Measurements from ENCODE around the gene KAZN. TPM values are rescaled to one million over a fixed set of nuclear protein-coding genes. Genes with fewer than 3 reads are reported as not detected.

Gene KAZN
- total RNA-seq, 1 donor from 2014 or later: 2.8 TPM

DNA sequence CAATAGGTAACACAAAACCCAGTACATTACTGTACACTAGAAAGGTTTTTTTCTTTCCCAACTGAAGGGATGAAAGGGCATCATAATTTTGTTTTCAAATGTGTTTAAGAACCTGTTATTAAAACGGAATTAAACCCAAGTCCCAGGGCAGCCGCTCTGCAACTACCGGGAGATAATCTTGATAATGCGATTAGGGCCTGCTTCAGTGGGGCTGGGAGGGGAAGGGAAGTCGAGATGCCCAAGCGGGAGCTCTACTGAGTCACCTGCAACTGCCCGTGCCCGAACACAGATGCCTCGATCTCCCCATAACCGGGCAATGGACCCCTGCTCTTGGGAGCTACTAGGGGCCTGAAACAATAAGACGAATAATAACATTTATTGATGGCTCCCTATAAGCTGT is 61.4 kb downstream of the KAZN start:
- no peak for DNase-seq (ENCODE audit: low read depth)
- Histone ChIP-seq H3K27me3 (ENCODE audit: control insufficient read depth, insufficient read depth, low read length) (no peaks in the 10 kb centered on the region), H3K4me3 (ENCODE audit: low read depth, low read length) (no peak overlapping the region), H3K36me3 (ENCODE audit: control insufficient read depth, insufficient read depth, low read length) (no peaks in the 10 kb centered on the region)
- TF ChIP-seq, protein P1, sequence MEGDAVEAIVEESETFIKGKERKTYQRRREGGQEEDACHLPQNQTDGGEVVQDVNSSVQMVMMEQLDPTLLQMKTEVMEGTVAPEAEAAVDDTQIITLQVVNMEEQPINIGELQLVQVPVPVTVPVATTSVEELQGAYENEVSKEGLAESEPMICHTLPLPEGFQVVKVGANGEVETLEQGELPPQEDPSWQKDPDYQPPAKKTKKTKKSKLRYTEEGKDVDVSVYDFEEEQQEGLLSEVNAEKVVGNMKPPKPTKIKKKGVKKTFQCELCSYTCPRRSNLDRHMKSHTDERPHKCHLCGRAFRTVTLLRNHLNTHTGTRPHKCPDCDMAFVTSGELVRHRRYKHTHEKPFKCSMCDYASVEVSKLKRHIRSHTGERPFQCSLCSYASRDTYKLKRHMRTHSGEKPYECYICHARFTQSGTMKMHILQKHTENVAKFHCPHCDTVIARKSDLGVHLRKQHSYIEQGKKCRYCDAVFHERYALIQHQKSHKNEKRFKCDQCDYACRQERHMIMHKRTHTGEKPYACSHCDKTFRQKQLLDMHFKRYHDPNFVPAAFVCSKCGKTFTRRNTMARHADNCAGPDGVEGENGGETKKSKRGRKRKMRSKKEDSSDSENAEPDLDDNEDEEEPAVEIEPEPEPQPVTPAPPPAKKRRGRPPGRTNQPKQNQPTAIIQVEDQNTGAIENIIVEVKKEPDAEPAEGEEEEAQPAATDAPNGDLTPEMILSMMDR (IDR thresholded peaks at IDR 0.05; ENCODE audit: insufficient read depth, low read length, poor library complexity, severe bottlenecking): no peak

- no peak for DNase-seq (ENCODE audit: low read depth)
- H3K4me3 ChIP-seq (ENCODE audit: low read depth, low read length): no peak overlapping the region
- TF ChIP-seq, protein P1 (IDR thresholded peaks at IDR 0.05; ENCODE audit: insufficient read depth, low read length, poor library complexity, severe bottlenecking): no peak
Measured at GRCh38 chr1:14660801-14661200, 62.3 kb downstream of the KAZN start.

GRCh38 chr1:14661222-14661621 is 62.7 kb downstream of the KAZN start:
- H3K27me3 ChIP-seq (ENCODE audit: control insufficient read depth, insufficient read depth, low read length): no peaks in the 10 kb centered on the region
- TF ChIP-seq, protein P1 (IDR thresholded peaks at IDR 0.05; ENCODE audit: insufficient read depth, low read length, poor library complexity, severe bottlenecking): no peak
- DNase-seq (ENCODE audit: low read depth): no peak
- no peaks in the 10 kb centered on the region for H3K36me3 ChIP-seq (ENCODE audit: control insufficient read depth, insufficient read depth, low read length)
- no peak overlapping the region for H3K4me3 ChIP-seq (ENCODE audit: low read depth, low read length)

More at GRCh38 chr1:14660801-14661200, 62.3 kb downstream of the KAZN start:
- Histone ChIP-seq H3K36me3 (ENCODE audit: control insufficient read depth, insufficient read depth, low read length) (no peaks in the 10 kb centered on the region), H3K27me3 (ENCODE audit: control insufficient read depth, insufficient read depth, low read length) (no peaks in the 10 kb centered on the region)

DNA sequence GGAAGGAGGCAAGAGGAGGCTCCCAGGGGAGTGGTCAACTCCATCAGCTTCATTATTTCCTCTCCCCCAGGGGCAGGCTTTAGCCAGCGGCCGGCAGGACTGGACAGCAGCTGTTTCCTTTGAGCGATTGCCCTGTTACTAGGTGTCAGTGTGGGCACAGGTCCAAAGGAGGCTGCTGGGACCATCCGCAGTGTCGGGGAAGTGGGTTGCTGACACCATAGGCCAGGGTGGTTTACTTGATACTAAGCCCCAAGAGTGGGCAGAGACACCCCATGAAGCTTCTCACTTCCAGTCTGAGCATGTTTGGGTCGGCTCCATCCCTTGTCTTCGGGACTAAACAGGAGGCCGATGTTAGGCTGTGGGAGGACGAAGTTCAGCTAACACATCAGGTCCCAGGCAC is 63.6 kb downstream of the KAZN start:
- no peaks in the 10 kb centered on the region for H3K36me3 ChIP-seq (ENCODE audit: control insufficient read depth, insufficient read depth, low read length)
- no peak for DNase-seq (ENCODE audit: low read depth)
- TF ChIP-seq, protein P1 (IDR thresholded peaks at IDR 0.05; ENCODE audit: insufficient read depth, low read length, poor library complexity, severe bottlenecking): no peak
- no peaks in the 10 kb centered on the region for H3K27me3 ChIP-seq (ENCODE audit: control insufficient read depth, insufficient read depth, low read length)
- H3K4me3 ChIP-seq (ENCODE audit: low read depth, low read length): no peak overlapping the region

DNA sequence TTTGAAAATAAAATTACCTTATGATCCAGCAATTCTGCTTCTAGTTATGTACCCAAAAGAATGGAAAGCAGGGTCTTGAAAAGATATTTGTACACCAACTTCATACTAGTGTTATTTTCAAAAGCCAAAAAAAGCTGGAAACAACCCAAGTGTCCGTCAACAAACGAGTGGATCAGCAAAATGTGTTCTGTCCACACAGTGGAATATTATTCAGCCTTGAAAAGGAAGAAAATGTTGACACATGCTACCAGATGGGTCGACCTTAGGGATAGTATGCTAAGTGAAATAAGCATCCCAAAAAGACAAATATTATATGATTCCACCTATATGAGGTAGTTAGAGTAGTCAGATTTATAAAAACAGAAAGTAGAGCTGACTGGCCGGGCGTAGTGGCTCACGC is 65.3 kb downstream of the KAZN start:
- Histone ChIP-seq H3K4me3 (ENCODE audit: low read depth, low read length) (no peak overlapping the region), H3K27me3 (ENCODE audit: control insufficient read depth, insufficient read depth, low read length) (no peaks in the 10 kb centered on the region), H3K36me3 (ENCODE audit: control insufficient read depth, insufficient read depth, low read length) (no peaks in the 10 kb centered on the region)
- DNase-seq (ENCODE audit: low read depth): no peak
- TF ChIP-seq, protein P1 (IDR thresholded peaks at IDR 0.05; ENCODE audit: insufficient read depth, low read length, poor library complexity, severe bottlenecking): no peak

DNA sequence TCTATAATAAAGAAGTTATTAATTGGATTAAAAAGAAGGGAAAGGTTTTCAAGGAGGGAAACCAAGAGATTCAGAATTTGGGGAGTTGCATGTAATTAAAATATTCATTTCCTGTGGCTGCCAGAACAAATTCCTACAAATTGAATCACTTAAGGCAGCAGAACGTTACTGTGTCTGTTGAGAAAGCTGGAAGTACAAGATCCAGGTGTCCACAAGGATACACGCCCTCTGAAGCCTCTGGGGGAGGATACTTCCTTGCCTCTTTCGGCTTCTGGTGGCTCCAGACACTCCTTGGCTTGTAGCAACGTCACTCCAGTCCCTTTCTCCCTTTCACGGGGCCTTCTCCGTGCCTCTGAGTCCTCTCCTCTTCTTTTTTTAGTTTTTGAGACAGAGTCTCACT is 67.9 kb downstream of the KAZN start:
- no peak overlapping the region for H3K4me3 ChIP-seq (ENCODE audit: low read depth, low read length)
- TF ChIP-seq, protein P1 (IDR thresholded peaks at IDR 0.05; ENCODE audit: insufficient read depth, low read length, poor library complexity, severe bottlenecking): no peak
- no peaks in the 10 kb centered on the region for H3K36me3 ChIP-seq (ENCODE audit: control insufficient read depth, insufficient read depth, low read length)
- no peak for DNase-seq (ENCODE audit: low read depth)
- no peaks in the 10 kb centered on the region for H3K27me3 ChIP-seq (ENCODE audit: control insufficient read depth, insufficient read depth, low read length)

Measured in kidney epithelial cell (primary cell).